ENCODE data around the gene CS. TPM values are rescaled to one million over a fixed set of nuclear protein-coding genes. Genes with fewer than 3 reads are reported as not detected.

The CS gene
- total RNA-seq, 6 experiments from 2014 or later: 196 to 247 (median 232) TPM

- H3K27me3 Mint-ChIP-seq (ENCODE audit: insufficient read depth): no peaks in the 10 kb centered on the region
- no peak for DNase-seq
- no peak overlapping the region for H3K27ac Mint-ChIP-seq
- H3K36me3 Mint-ChIP-seq (ENCODE audit: low read depth): peaks cover 12% of the 10 kb centered on the region; the same call in 1 of the 2 replicates
- H3K9me3 Mint-ChIP-seq: no peaks in the 10 kb centered on the region
- no peaks in the 10 kb centered on the region for H3K4me1 Mint-ChIP-seq (ENCODE audit: low read depth)
- H3K4me3 Mint-ChIP-seq: no peak overlapping the region
- TF ChIP-seq CTCF (IDR thresholded peaks at IDR 0.05): no peak
Measured at GRCh38 chr12:56241424-56242303, 58.5 kb downstream of the CS start.

DNA sequence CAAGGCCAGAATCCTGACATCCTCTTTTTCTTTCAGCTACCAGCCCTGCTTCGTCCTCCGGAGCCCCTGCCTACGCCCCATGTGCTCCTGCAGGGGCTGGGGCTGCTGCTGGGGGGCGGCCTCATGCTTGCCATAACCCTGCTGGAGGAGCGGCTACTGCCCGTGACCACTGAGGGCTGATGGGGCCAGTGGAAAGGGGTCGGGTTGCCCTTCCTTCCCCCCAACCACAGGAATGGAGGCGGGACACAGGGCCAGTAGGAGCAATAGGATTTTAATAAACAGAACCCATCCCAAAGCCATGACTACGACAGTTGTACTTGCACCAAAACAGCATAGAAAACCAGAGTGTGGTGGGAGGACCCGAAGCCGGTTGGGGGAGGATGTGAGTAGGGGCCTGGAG, 62.6 kb downstream of the CS start:
- DNase-seq: no peak
- Mint-ChIP-seq H3K9me3 (no peaks in the 10 kb centered on the region), H3K4me1 (ENCODE audit: low read depth) (no peaks in the 10 kb centered on the region), H3K27me3 (ENCODE audit: insufficient read depth) (peaks cover 10% of the 10 kb centered on the region), H3K36me3 (ENCODE audit: low read depth) (peaks cover 13% of the 10 kb centered on the region), H3K27ac (no peak overlapping the region), H3K4me3 (no peak overlapping the region)
- TF ChIP-seq CTCF (IDR thresholded peaks at IDR 0.05): no peak

DNA sequence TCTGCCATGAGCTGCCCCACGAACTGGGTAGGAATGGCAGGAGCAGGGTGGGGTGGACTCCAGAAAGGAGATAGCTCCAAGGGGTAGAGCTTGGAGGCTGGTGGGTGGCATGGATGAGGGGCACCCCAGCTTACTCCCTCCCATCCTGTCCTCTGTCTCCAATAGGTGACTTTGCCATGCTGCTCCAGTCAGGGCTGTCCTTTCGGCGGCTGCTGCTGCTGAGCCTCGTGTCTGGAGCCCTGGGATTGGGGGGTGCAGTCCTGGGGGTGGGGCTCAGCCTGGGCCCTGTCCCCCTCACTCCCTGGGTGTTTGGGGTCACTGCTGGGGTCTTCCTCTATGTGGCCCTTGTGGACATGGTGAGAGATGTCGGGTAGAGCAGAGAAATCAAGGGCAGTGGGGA, 63.1 kb downstream of the CS start:
- Mint-ChIP-seq H3K27me3 (ENCODE audit: insufficient read depth) (peaks cover 10% of the 10 kb centered on the region), H3K4me1 (ENCODE audit: low read depth) (no peaks in the 10 kb centered on the region), H3K9me3 (no peaks in the 10 kb centered on the region), H3K27ac (peak overlapping the region; percentile 16; the same call in 1 of the 2 replicates), H3K4me3 (no peak overlapping the region), H3K36me3 (ENCODE audit: low read depth) (peaks cover 13% of the 10 kb centered on the region)
- TF ChIP-seq CTCF (IDR thresholded peaks at IDR 0.05): no peak
- DNase-seq: no peak

GRCh38 chr12:56236091-56236490, 64.0 kb downstream of the CS start:
- Mint-ChIP-seq H3K27ac (no peak overlapping the region; the same call in 1 of the 2 replicates), H3K27me3 (ENCODE audit: insufficient read depth) (peaks cover 14% of the 10 kb centered on the region), H3K9me3 (no peaks in the 10 kb centered on the region), H3K36me3 (ENCODE audit: low read depth) (peaks cover 10% of the 10 kb centered on the region), H3K4me1 (ENCODE audit: low read depth) (no peaks in the 10 kb centered on the region), H3K4me3 (no peak overlapping the region)
- no peak for TF ChIP-seq CTCF (IDR thresholded peaks at IDR 0.05)
- no peak for DNase-seq

DNA sequence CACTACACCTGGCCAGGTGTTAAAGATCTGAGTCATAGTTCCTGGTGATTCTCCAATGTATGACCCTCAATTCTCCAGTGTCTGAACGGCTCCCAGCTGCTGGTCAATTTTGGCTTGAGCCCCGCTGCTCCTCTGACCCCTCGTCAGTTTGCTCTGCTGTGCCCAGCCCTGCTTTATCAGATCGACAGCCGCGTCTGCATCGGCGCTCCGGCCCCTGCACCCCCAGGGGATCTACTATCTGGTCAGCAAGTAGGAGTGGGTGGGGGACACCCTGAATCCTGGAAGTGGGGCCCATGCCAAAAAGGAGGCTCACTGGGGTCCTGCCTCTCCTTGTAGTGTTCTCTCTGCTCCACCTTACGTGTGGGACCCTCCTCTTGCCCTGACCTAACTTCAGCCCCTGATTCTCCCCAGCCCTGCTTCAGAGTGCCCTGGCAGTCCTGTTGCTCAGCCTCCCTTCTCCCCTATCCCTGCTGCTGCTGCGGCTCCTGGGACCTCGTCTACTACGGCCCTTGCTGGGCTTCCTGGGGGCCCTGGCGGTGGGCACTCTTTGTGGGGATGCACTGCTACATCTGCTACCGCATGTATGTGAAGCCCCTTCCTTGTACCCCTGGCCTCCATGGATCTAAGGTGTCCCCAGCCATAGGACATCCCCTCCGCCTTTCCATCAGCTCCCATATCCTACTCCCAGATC, 65.2 kb downstream of the CS start:
- DNase-seq: no peak
- Mint-ChIP-seq H3K27ac (peak overlapping the region; percentile 19; the same call in 1 of the 2 replicates), H3K4me1 (ENCODE audit: low read depth) (no peaks in the 10 kb centered on the region), H3K4me3 (no peak overlapping the region; the same call in 1 of the 2 replicates), H3K27me3 (ENCODE audit: insufficient read depth) (peaks cover 16% of the 10 kb centered on the region), H3K9me3 (no peaks in the 10 kb centered on the region), H3K36me3 (ENCODE audit: low read depth) (peaks cover 5% of the 10 kb centered on the region)
- TF ChIP-seq CTCF (IDR thresholded peaks at IDR 0.05): no peak

Measured in HFFc6 (cell line).